Neuronal stem cell (in vitro differentiated cells): Measurements from ENCODE around the gene LRRTM3.

ENCODE experiments used
- DNase-seq: peaks from one replicate; pipeline ENCODE4 v3.0.0-alpha.2; 2013; ENCODE audit warnings: low spot score
- H2AFZ ChIP-seq: one replicate; pipeline ENCODE4 v1.6.1; 2013; ENCODE audit warnings: mild to moderate bottlenecking, low read length, inconsistent platforms
- H2AK5ac ChIP-seq: 2 replicates; pipeline ENCODE4 v1.6.1; 2013; ENCODE audit warnings: low read depth, mild to moderate bottlenecking, inconsistent platforms, low read length, moderate library complexity, mixed read lengths
- H2BK120ac ChIP-seq: 2 replicates; pipeline ENCODE4 v1.6.1; 2013; ENCODE audit warnings: low read depth, mild to moderate bottlenecking, inconsistent platforms, low read length, moderate library complexity, mixed read lengths
- H2BK12ac ChIP-seq: one replicate; pipeline ENCODE4 v1.6.1; 2013; ENCODE audit warnings: low read length, inconsistent platforms
- H2BK15ac ChIP-seq: 2 replicates; pipeline ENCODE4 v1.6.1; 2013; ENCODE audit warnings: mild to moderate bottlenecking, low read length, inconsistent platforms, mixed read lengths
- H2BK5ac ChIP-seq: one replicate; pipeline ENCODE4 v1.6.1; 2013; ENCODE audit warnings: inconsistent platforms, mild to moderate bottlenecking, low read length, moderate library complexity
- H3K14ac ChIP-seq: one replicate; pipeline ENCODE4 v1.6.1; 2013; ENCODE audit warnings: low read length, inconsistent platforms
- H3K18ac ChIP-seq: 2 replicates; pipeline ENCODE4 v1.6.1; 2013; ENCODE audit warnings: low read length, inconsistent platforms
- H3K23ac ChIP-seq: 2 replicates; pipeline ENCODE4 v1.6.1; 2013; ENCODE audit warnings: low read depth, mild to moderate bottlenecking, mixed read lengths, low read length, inconsistent platforms; ENCODE audit not compliant: poor library complexity
- H3K27ac ChIP-seq: replicated peaks from 3 replicates; pipeline ENCODE4 v1.5.1; 2013; ENCODE audit warnings: low read length, inconsistent platforms
- H3K27me3 ChIP-seq, 3 experiments: 2 replicates each; pipeline ENCODE4 v1.6.1; 2013; ENCODE audit warnings: low read length in 3 of 3, mild to moderate bottlenecking in 2 of 3, inconsistent platforms in 1 of 3, low read depth in 1 of 3, mixed read lengths in 1 of 3, moderate library complexity in 1 of 3; ENCODE audit not compliant: control insufficient read depth in 3 of 3, insufficient read depth in 3 of 3
- H3K36me3 ChIP-seq, 2 donors: replicated peaks in 1 of 2; 2 replicates each; pipeline ENCODE4 v1.6.1; 2013; ENCODE audit warnings: low read length in 2 of 2; ENCODE audit not compliant: control insufficient read depth in 2 of 2, insufficient read depth in 2 of 2
- H3K4ac ChIP-seq: 2 replicates; pipeline ENCODE4 v1.6.1; 2013; ENCODE audit warnings: inconsistent platforms, mild to moderate bottlenecking, low read length, moderate library complexity
- H3K4me1 ChIP-seq, 2 donors: 1 replicate in 1 of 2; 2 replicates in 1 of 2; pipeline ENCODE4 v1.6.1; 2013; ENCODE audit warnings: low read length in 2 of 2, low read depth in 1 of 2; ENCODE audit not compliant: control insufficient read depth in 2 of 2, insufficient read depth in 1 of 2
- H3K4me2 ChIP-seq: one replicate; pipeline ENCODE4 v1.6.1; 2013; ENCODE audit warnings: mild to moderate bottlenecking, low read length, inconsistent platforms; ENCODE audit not compliant: insufficient read depth, poor library complexity, severe bottlenecking
- H3K4me3 ChIP-seq, 2 donors: 2 replicates each; pipeline ENCODE4 v1.5.1; 2013; ENCODE audit warnings: low read length in 2 of 2, mild to moderate bottlenecking in 2 of 2, inconsistent platforms in 1 of 2, moderate library complexity in 1 of 2
- H3K79me1 ChIP-seq: one replicate; pipeline ENCODE4 v1.6.1; 2013; ENCODE audit warnings: low read depth, mild to moderate bottlenecking, inconsistent platforms, low read length, moderate library complexity
- H3K9ac ChIP-seq: one replicate; pipeline ENCODE4 v1.6.1; 2013; ENCODE audit warnings: mild to moderate bottlenecking, low read depth, low read length, inconsistent platforms; ENCODE audit not compliant: poor library complexity
- H3K9me3 ChIP-seq, 2 donors: replicated peaks in 1 of 2; 2 replicates each; pipeline versions ENCODE3 to v1.6.1; 2013; ENCODE audit warnings: low read length in 2 of 2, mild to moderate bottlenecking in 2 of 2, inconsistent platforms in 1 of 2, low read depth in 1 of 2, mixed read lengths in 1 of 2, moderate library complexity in 1 of 2; ENCODE audit not compliant: control insufficient read depth in 2 of 2, insufficient read depth in 1 of 2
- H4K8ac ChIP-seq: one replicate; pipeline ENCODE4 v1.6.1; 2013; ENCODE audit warnings: low read depth, mild to moderate bottlenecking, inconsistent platforms, low read length, moderate library complexity
- H4K91ac ChIP-seq: one replicate; pipeline ENCODE4 v1.6.1; 2013; ENCODE audit warnings: low read length, low read depth, mild to moderate bottlenecking, inconsistent platforms; ENCODE audit not compliant: poor library complexity
- WGBS, 2 donors: extraction: QIAGEN DNeasy Blood & Tissue Kit; methylation state at CpG; one replicate each; pipeline ENCODE4 v1.1.7; 2013; ENCODE audit warnings: missing lambda C conversion rate in 2 of 2, mixed read lengths in 1 of 2; ENCODE audit not compliant: insufficient read length in 2 of 2, insufficient replicate concordance in 1 of 2; ENCODE audit errors: extremely low coverage in 2 of 2; 5-methylcytosine and 5-hydroxymethylcytosine counted together

Gene LRRTM3

DNA sequence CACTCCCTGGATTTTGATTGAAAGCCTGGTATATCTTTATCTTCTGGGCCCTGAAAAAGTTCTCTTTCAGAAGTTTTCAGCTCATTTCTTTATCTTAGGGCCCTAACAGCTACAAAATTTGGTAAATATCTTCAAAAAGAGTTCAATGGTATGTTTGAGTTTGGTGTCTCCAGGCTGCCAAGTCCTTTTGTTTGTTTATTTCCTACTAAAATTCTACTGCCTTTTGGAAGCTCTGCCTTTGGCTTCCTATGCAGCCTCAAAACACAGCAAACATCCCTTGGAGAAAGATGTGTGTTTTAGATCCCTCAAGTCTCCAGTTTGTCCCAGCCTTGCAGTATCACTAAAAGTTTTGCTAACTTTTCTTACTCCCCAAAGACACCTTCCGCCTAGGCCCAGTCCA, 146.8 kb downstream of the LRRTM3 start:
- H3K27me3 ChIP-seq: no peaks in the 10 kb centered on the region
- H4K91ac ChIP-seq: no peak overlapping the region
- H3K27ac ChIP-seq: no peak overlapping the region
- H3K14ac ChIP-seq: no peak overlapping the region
- H3K18ac ChIP-seq: no peak overlapping the region
- no peak overlapping the region for H3K4ac ChIP-seq
- H2BK5ac ChIP-seq: no peak overlapping the region
- no peaks in the 10 kb centered on the region for H3K4me1 ChIP-seq
- H2BK15ac ChIP-seq: no peak overlapping the region
- H3K23ac ChIP-seq: no peak overlapping the region
- no peak overlapping the region for H3K4me2 ChIP-seq
- H3K9me3 ChIP-seq: no peaks in the 10 kb centered on the region
- no peak overlapping the region for H3K4me3 ChIP-seq
- H2BK12ac ChIP-seq: no peak overlapping the region
- no CpG with 5 or more reads among the region's 1 CpG for whole genome bisulfite sequencing, 2 donors
- H3K36me3 ChIP-seq: no peaks in the 10 kb centered on the region
- H2BK120ac ChIP-seq: no peak overlapping the region
- no peaks in the 10 kb centered on the region for H3K79me1 ChIP-seq
- DNase-seq: no peak
- H3K9ac ChIP-seq: no peak overlapping the region
- peak overlapping the region; percentile 68 for H2AFZ ChIP-seq
- no peak overlapping the region for H2AK5ac ChIP-seq
- H4K8ac ChIP-seq: no peak overlapping the region

GRCh38 chr10:67075491-67075971, 149.7 kb downstream of the LRRTM3 start:
- no peak overlapping the region for H3K14ac ChIP-seq
- no peaks in the 10 kb centered on the region for H3K9me3 ChIP-seq
- H3K4me1 ChIP-seq: no peaks in the 10 kb centered on the region
- H3K27me3 ChIP-seq: no peaks in the 10 kb centered on the region
- H2BK15ac ChIP-seq: no peak overlapping the region
- H3K36me3 ChIP-seq: no peaks in the 10 kb centered on the region
- no peak for DNase-seq
- H3K18ac ChIP-seq: no peak overlapping the region
- H3K79me1 ChIP-seq: no peaks in the 10 kb centered on the region
- no peak overlapping the region for H3K4me3 ChIP-seq
- WGBS, 2 donors: no CpG with 5 or more reads among the region's 4 CpGs
- H4K8ac ChIP-seq: no peak overlapping the region
- no peak overlapping the region for H2AFZ ChIP-seq
- H2BK5ac ChIP-seq: no peak overlapping the region
- no peak overlapping the region for H2AK5ac ChIP-seq
- no peak overlapping the region for H2BK12ac ChIP-seq
- no peak overlapping the region for H3K23ac ChIP-seq
- H4K91ac ChIP-seq: no peak overlapping the region
- no peak overlapping the region for H2BK120ac ChIP-seq
- H3K9ac ChIP-seq: no peak overlapping the region
- H3K4ac ChIP-seq: no peak overlapping the region
- H3K27ac ChIP-seq: no peak overlapping the region
- H3K4me2 ChIP-seq: no peak overlapping the region

- no peak overlapping the region for H2BK120ac ChIP-seq
These were observed 150.3 kb downstream of the LRRTM3 start for GRCh38 chr10:67076144-67076543.

GRCh38 chr10:67077376-67077775, 151.5 kb downstream of the LRRTM3 start:
- H3K18ac ChIP-seq: no peak overlapping the region
- DNase-seq: no peak
- no CpG with 5 or more reads among the region's 1 CpG for WGBS, 2 donors
- H3K4me3 ChIP-seq: no peak overlapping the region
- H4K8ac ChIP-seq: no peak overlapping the region
- H3K79me1 ChIP-seq: no peaks in the 10 kb centered on the region
- no peaks in the 10 kb centered on the region for H3K9me3 ChIP-seq
- H4K91ac ChIP-seq: no peak overlapping the region
- H3K4me2 ChIP-seq: no peak overlapping the region
- no peaks in the 10 kb centered on the region for H3K4me1 ChIP-seq
- no peak overlapping the region for H3K4ac ChIP-seq
- no peak overlapping the region for H3K9ac ChIP-seq
- no peak overlapping the region for H2BK15ac ChIP-seq
- no peak overlapping the region for H3K14ac ChIP-seq
- no peak overlapping the region for H2BK12ac ChIP-seq
- H3K36me3 ChIP-seq: no peaks in the 10 kb centered on the region
- H2BK120ac ChIP-seq: no peak overlapping the region
- H3K27ac ChIP-seq: no peak overlapping the region
- no peak overlapping the region for H2BK5ac ChIP-seq
- H2AFZ ChIP-seq: no peak overlapping the region
- H2AK5ac ChIP-seq: no peak overlapping the region
- H3K27me3 ChIP-seq: no peaks in the 10 kb centered on the region
- no peak overlapping the region for H3K23ac ChIP-seq

More at GRCh38 chr10:67076144-67076543, 150.3 kb downstream of the LRRTM3 start:
- no peaks in the 10 kb centered on the region for H3K9me3 ChIP-seq
- no peak overlapping the region for H3K18ac ChIP-seq
- no peak overlapping the region for H2AK5ac ChIP-seq
- no peak for DNase-seq
- no peak overlapping the region for H4K8ac ChIP-seq
- no peaks in the 10 kb centered on the region for H3K27me3 ChIP-seq
- no peak overlapping the region for H2BK5ac ChIP-seq
- H2BK12ac ChIP-seq: no peak overlapping the region
- H3K23ac ChIP-seq: no peak overlapping the region
- H3K36me3 ChIP-seq: no peaks in the 10 kb centered on the region
- H3K14ac ChIP-seq: no peak overlapping the region
- H3K79me1 ChIP-seq: no peaks in the 10 kb centered on the region
- no peak overlapping the region for H4K91ac ChIP-seq
- no peak overlapping the region for H3K4me2 ChIP-seq
- H2BK15ac ChIP-seq: no peak overlapping the region
- H3K9ac ChIP-seq: no peak overlapping the region
- H3K4me3 ChIP-seq: no peak overlapping the region
- H2AFZ ChIP-seq: no peak overlapping the region
- no peak overlapping the region for H3K4ac ChIP-seq
- H3K27ac ChIP-seq: no peak overlapping the region
- no peaks in the 10 kb centered on the region for H3K4me1 ChIP-seq
